SK-N-SH (cell line): ENCODE data around the gene ZNF768. TPM values are rescaled to one million over a fixed set of nuclear protein-coding genes. Genes with fewer than 3 reads are reported as not detected.

Experiments
- CTCF ChIA-PET: fragments of 300-600, 350-600 bp; formaldehyde crosslinking; extraction: SDS; loops from one replicate; lab custom pipeline; 2021; lab: Yijun Ruan, JAX
- POLR2A ChIA-PET: fragments of 350-600 bp; sonication (Branson Sonifier 250); formaldehyde crosslinking; extraction: SDS; loops from one replicate; lab custom pipeline; 2020; ENCODE audit warnings: antibody characterized with exemption, inconsistent platforms; lab: Yijun Ruan, JAX
- DNase-seq: peaks from one replicate; pipeline ENCODE4 v3.0.0; 2012
- H2AFZ ChIP-seq: fragments of 200-600 bp; sonication (generic); 2 replicates; pipeline ENCODE4 v1.8.1; 2016; ENCODE audit warnings: antibody characterized with exemption, mild to moderate bottlenecking, low read depth
- H3F3A ChIP-seq: fragments of 200-600 bp; sonication (generic); replicated peaks from 2 replicates; pipeline ENCODE3; 2016; ENCODE audit warnings: antibody characterized with exemption, mild to moderate bottlenecking; ENCODE audit not compliant: insufficient read depth
- H3K27ac ChIP-seq, 2 experiments: fragments of 200-500 bp in 1 of 2; fragments of 200-600 bp in 1 of 2; sonication (Bioruptor generic) in 1 of 2; sonication (generic), shearing (Covaris generic) in 1 of 2; 2 replicates each; pipeline versions ENCODE4 v1.5.1 to v1.6.1; 2014 to 2016; ENCODE audit warnings: low read depth in 2 of 2, inconsistent platforms in 1 of 2, low read length in 1 of 2, mild to moderate bottlenecking in 1 of 2, mixed read lengths in 1 of 2
- H3K27me3 ChIP-seq: fragments of 200-600 bp; sonication (generic), shearing (Covaris generic); 2 replicates; pipeline ENCODE4 v1.6.1; 2016; ENCODE audit warnings: mixed run types; ENCODE audit not compliant: insufficient read depth
- H3K36me3 ChIP-seq, 2 experiments: fragments of 200-500 bp in 1 of 2; fragments of 200-600 bp in 1 of 2; sonication (Bioruptor generic) in 1 of 2; sonication (generic) in 1 of 2; replicated peaks in 1 of 2; 2 replicates each; pipeline versions ENCODE3 to v1.5.1; 2014 to 2016; ENCODE audit warnings: low read length in 1 of 2, mild to moderate bottlenecking in 1 of 2; ENCODE audit not compliant: insufficient read depth in 2 of 2, control insufficient read depth in 1 of 2
- H3K4me1 ChIP-seq, 2 experiments: fragments of 200-500 bp in 1 of 2; fragments of 200-600 bp in 1 of 2; sonication (Bioruptor generic) in 1 of 2; sonication (generic), shearing (Covaris generic) in 1 of 2; 2 replicates each; pipeline versions ENCODE4 v1.5.1 to v1.6.1; 2014 to 2016; ENCODE audit warnings: low read depth in 1 of 2, low read length in 1 of 2, mixed run types in 1 of 2; ENCODE audit not compliant: insufficient read depth in 2 of 2, control insufficient read depth in 1 of 2
- H3K4me2 ChIP-seq: fragments of 200-600 bp; sonication (generic), shearing (Covaris generic); 2 replicates; pipeline ENCODE4 v1.6.1; 2017; ENCODE audit warnings: mixed run types
- H3K4me3 ChIP-seq, 2 experiments: fragments of 200-500 bp in 1 of 2; fragments of 200-600 bp in 1 of 2; sonication (Bioruptor generic) in 1 of 2; sonication (generic), shearing (Covaris generic) in 1 of 2; 2 replicates each; pipeline versions ENCODE4 v1.5.1 to v1.8.1; 2014 to 2016; ENCODE audit warnings: low read depth in 2 of 2, inconsistent platforms in 1 of 2, low read length in 1 of 2, mild to moderate bottlenecking in 1 of 2, mixed read lengths in 1 of 2, moderate library complexity in 1 of 2
- H3K79me2 ChIP-seq: fragments of 200-600 bp; sonication (generic); 2 replicates; pipeline ENCODE4 v1.8.1; 2017; ENCODE audit warnings: mild to moderate bottlenecking; ENCODE audit not compliant: insufficient read depth
- H3K9ac ChIP-seq: fragments of 200-600 bp; sonication (generic); 2 replicates; pipeline ENCODE4 v1.6.1; 2017; ENCODE audit warnings: mixed run types
- H3K9me2 ChIP-seq: fragments of 200-600 bp; sonication (generic); 2 replicates; pipeline ENCODE4 v1.6.1; 2017; ENCODE audit warnings: mixed run types
- H3K9me3 ChIP-seq: fragments of 200-600 bp; sonication (generic); 2 replicates; pipeline ENCODE4 v1.6.1; 2017; ENCODE audit warnings: mixed run types, mild to moderate bottlenecking, moderate library complexity
- H4K20me1 ChIP-seq: fragments of 200-600 bp; sonication (generic); 2 replicates; pipeline ENCODE4 v1.6.1; 2017; ENCODE audit warnings: mild to moderate bottlenecking, mixed run types; ENCODE audit not compliant: insufficient read depth
- ELF1 ChIP-seq: IDR thresholded peaks from 2 replicates; pipeline ENCODE4 v1.4.0; 2012
- EZH2phosphoT487 ChIP-seq: fragments of 200-600 bp; sonication (generic); IDR thresholded peaks from 2 replicates; pipeline ENCODE4 v1.6.1; 2017; ENCODE audit warnings: low read depth, mixed run types, mild to moderate bottlenecking, antibody characterized with exemption, moderate library complexity, borderline replicate concordance
- FOXJ3 ChIP-seq: sonication (generic); formaldehyde crosslinking; IDR thresholded peaks from 2 replicates; pipeline ENCODE4 v1.5.1; 2020; ENCODE audit warnings: mild to moderate bottlenecking, missing genetic modification reagents
- GATA2 ChIP-seq: sonication (generic); formaldehyde crosslinking; IDR thresholded peaks from 2 replicates; pipeline ENCODE4 v1.5.0; 2020; ENCODE audit warnings: mild to moderate bottlenecking, missing genetic modification reagents
- MEF2A ChIP-seq: IDR thresholded peaks from 2 replicates; pipeline ENCODE4 v1.4.0; 2012; ENCODE audit warnings: low read depth, borderline replicate concordance
- RCOR1 ChIP-seq: fragments of 150-350 bp; IDR thresholded peaks from 2 replicates; pipeline ENCODE4 v1.6.1; 2017; ENCODE audit warnings: antibody characterized with exemption, low read length
- RXRA ChIP-seq: IDR thresholded peaks from 2 replicates; pipeline ENCODE4 v1.4.0; 2012; ENCODE audit warnings: low read depth, mild to moderate bottlenecking, borderline replicate concordance
- SIN3A ChIP-seq: IDR thresholded peaks from 2 replicates; pipeline ENCODE4 v1.6.1; 2012; ENCODE audit warnings: low read depth, mild to moderate bottlenecking, low read length, moderate library complexity, borderline replicate concordance
- SMC3 ChIP-seq: IDR thresholded peaks from 2 replicates; pipeline ENCODE4 v1.6.1; 2012; ENCODE audit warnings: low read depth, low read length, improper control_type of control experiment
- TAF1 ChIP-seq: IDR thresholded peaks from 2 replicates; pipeline ENCODE4 v1.6.1; 2012; ENCODE audit warnings: low read depth, mild to moderate bottlenecking, low read length, moderate library complexity, borderline replicate concordance
- WGBS: methylation state at CpG from one replicate; pipeline ENCODE4 v1.1.6; 2017; ENCODE audit warnings: low lambda C conversion rate; 5-methylcytosine and 5-hydroxymethylcytosine counted together
- polyA plus RNA-seq, 3 experiments: library from polyadenylated mRNA; depleted of rRNA; stranded (reverse); fragments of >200 nt; gene quantifications; 2 replicates each; pipeline ENCODE4 v1.2.3, GENCODE V29; 2012
- TF ChIP-seq, protein P1 (sequence below): IDR thresholded peaks from 2 replicates; pipeline ENCODE4 v1.4.0; 2012; ENCODE audit warnings: low read depth, borderline replicate concordance

The ZNF768 gene
- polyA plus RNA-seq, 1 of the 3 experiments (the other 2 are of a cell fraction) = 26.0 TPM

DNA sequence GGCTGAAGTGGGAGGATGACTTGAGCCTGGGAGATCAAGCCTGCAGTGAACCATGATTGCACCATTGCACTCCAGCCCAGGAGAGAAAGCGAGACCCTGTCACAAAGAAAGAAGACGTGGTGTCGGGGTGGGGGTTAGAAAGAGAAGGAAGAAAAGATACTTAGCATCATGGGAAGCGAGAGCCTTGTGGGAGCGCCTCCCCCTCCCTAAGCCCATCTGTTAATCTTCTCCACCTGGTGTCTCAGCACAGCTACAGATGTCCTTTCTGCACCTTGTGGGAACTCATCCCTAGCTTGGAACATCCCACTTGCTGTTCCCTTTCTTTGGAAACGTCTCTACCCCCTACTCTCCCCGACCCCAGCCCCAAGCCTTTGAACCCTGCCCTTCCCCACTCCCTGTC, 39.2 kb upstream of the ZNF768 start:
- H3K9ac ChIP-seq = no peak overlapping the region
- H3K36me3 ChIP-seq = no peaks in the 10 kb centered on the region
- H2AFZ ChIP-seq = no peak overlapping the region
- H3K27me3 ChIP-seq = no peaks in the 10 kb centered on the region
- CTCF ChIA-PET = interaction anchor here (1.1 to 1.8 kb wide), 4 partner anchors 16 to 135 kb away, joined by 3 to 7 read pairs (median 4); partner anchors contain the start of genes DCTPP1 and ZNF747
- POLR2A ChIA-PET = interaction anchor here (1.3 to 1.5 kb wide), 2 partner anchors 8 to 29 kb away, joined by 3 to 4 read pairs; no protein-coding TSS in a partner anchor
- DNase-seq = no peak
- H3K79me2 ChIP-seq = no peaks in the 10 kb centered on the region
- H3K9me3 ChIP-seq = no peaks in the 10 kb centered on the region
- no peaks in the 10 kb centered on the region for H4K20me1 ChIP-seq
- no peak overlapping the region for H3K4me2 ChIP-seq
- TF ChIP-seq, protein P1, sequence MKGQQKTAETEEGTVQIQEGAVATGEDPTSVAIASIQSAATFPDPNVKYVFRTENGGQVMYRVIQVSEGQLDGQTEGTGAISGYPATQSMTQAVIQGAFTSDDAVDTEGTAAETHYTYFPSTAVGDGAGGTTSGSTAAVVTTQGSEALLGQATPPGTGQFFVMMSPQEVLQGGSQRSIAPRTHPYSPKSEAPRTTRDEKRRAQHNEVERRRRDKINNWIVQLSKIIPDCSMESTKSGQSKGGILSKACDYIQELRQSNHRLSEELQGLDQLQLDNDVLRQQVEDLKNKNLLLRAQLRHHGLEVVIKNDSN = no peak
- TF ChIP-seq RXRA = no peak
- TF ChIP-seq GATA2 (CRISPR knock-in tag) = no peak
- no peak for TF ChIP-seq SMC3
- TF ChIP-seq, all 33 proteins: peak for 0
- H3K4me1 ChIP-seq = peaks cover 0 to 6% of the 10 kb centered on the region in 2 experiments; a peak in 1 of 4 replicates
- 65% methylated on average over 7 of the region's 7 CpGs for WGBS
- H3K27ac ChIP-seq = no peak overlapping the region
- H3K9me2 ChIP-seq = no peaks in the 10 kb centered on the region
- peaks cover 2% of the 10 kb centered on the region for H3F3A ChIP-seq
- H3K4me3 ChIP-seq = no peak overlapping the region

DNA sequence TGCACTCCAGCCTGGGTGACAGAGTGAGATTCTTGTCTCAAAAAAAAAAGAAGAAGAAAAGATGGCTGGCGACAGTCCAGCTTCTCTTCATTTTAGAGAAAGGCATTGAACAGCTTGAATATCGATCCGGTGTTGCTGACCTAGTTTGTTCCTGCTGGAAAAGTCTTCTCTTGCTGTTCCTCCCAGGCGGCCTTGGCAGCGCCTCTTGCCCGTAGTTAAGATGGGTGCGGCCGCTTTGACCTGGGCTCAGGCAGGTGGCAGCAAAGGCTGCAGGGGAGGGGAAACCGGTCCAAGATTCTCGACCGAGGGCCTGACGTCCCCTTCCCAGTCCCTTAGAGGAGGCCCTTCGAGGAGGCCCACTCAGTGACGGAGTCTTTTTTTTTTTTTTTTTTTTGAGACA, 35.7 kb upstream of the ZNF768 start:
- CTCF ChIA-PET = interaction anchor here (0.8 kb wide), 1 partner anchor 30 kb away, joined by 3 read pairs; no protein-coding TSS in a partner anchor
- TF ChIP-seq FOXJ3 (CRISPR knock-in tag) = no peak
- no peak for TF ChIP-seq GATA2 (CRISPR knock-in tag)
- TF ChIP-seq MEF2A = no peak
- TF ChIP-seq ELF1 = no peak
- H3K4me3 ChIP-seq = no peak overlapping the region
- no peaks in the 10 kb centered on the region for H4K20me1 ChIP-seq
- H3K4me2 ChIP-seq = no peak overlapping the region
- H3K9me2 ChIP-seq = no peaks in the 10 kb centered on the region
- POLR2A ChIA-PET = interaction anchor here (0.6 to 1.8 kb wide), 2 partner anchors 10 to 26 kb away, joined by 3 to 8 read pairs; partner anchors contain the start of gene ZNF688
- peaks cover 9% of the 10 kb centered on the region for H3F3A ChIP-seq
- no peak overlapping the region for H2AFZ ChIP-seq
- no peaks in the 10 kb centered on the region for H3K27me3 ChIP-seq
- peaks cover 8% of the 10 kb centered on the region for H3K79me2 ChIP-seq
- H3K9me3 ChIP-seq = no peaks in the 10 kb centered on the region
- H3K9ac ChIP-seq = no peak overlapping the region
- peaks cover 0 to 3% of the 10 kb centered on the region in 2 experiments; a peak in 1 of 4 replicates for H3K4me1 ChIP-seq
- no peak for DNase-seq
- H3K27ac ChIP-seq = no peak overlapping the region
- 96% methylated on average over 14 of the region's 14 CpGs for WGBS
- H3K36me3 ChIP-seq = no peaks in the 10 kb centered on the region

DNA sequence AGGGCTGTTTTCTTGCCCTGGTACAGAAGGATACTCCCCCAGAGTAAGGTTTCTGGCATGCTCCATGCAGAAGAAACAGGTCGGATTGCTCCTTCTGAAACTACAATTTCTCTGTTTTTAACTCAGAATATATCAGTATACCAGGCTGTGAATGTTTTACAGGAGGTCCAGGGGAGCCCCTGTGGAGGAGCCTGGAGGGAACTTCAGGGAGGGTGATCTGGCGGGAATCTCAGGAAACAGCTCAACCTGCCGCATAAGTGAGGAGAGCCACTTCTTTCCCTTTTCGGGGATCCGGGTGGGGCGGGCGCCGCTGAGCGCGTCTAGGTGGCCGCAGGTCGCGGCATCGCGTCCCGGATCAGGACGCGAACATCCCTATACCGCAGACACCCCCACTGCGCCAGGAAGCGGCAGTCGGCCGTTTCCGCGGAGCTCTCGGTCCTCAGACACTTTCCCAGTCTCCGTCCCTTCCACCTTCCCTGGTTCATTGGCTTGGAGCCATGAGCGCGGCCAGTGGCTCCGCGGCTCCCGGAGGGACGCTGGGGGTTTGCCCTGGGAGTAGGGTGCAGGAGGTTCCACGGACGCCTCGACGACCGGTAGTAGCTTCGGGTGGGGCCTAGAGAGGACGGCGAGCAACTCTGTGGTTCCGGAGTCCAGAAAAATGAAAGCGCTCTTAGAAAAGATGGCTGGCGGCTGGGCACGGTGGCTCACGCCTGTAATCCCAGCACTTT, 34.9 kb upstream of the ZNF768 start:
- CTCF ChIA-PET = interaction anchor here (0.8 kb wide), 1 partner anchor 29 kb away, joined by 3 read pairs; no protein-coding TSS in a partner anchor
- Histone ChIP-seq H4K20me1 (no peaks in the 10 kb centered on the region), H3K27me3 (no peaks in the 10 kb centered on the region), H3K4me2 (no peak overlapping the region), H3K4me3 (no peak overlapping the region), H3K9me2 (no peaks in the 10 kb centered on the region), H3K79me2 (peaks cover 16% of the 10 kb centered on the region), H3F3A (peaks cover 9% of the 10 kb centered on the region), H2AFZ (no peak overlapping the region), H3K9me3 (no peaks in the 10 kb centered on the region), H3K9ac (no peak overlapping the region), H3K27ac (no peak overlapping the region), H3K4me1 (peaks cover 0 to 3% of the 10 kb centered on the region in 2 experiments; a peak in 1 of 4 replicates), H3K36me3 (no peaks in the 10 kb centered on the region)
- TF ChIP-seq SIN3A (no peak), MEF2A (no peak), EZH2phosphoT487 (no peak), RXRA (no peak), RCOR1 (no peak), TAF1 (no peak)
- POLR2A ChIA-PET = interaction anchor here (1.8 kb wide), 1 partner anchor 10 kb away, joined by 8 read pairs; the partner anchor contains the start of gene ZNF688
- 89% methylated on average over 46 of the region's 46 CpGs for WGBS
- no peak for DNase-seq
